Right renal pelvis (tissue), 4 donors: ENCODE results near the gene SLC7A10. TPM values are rescaled to one million over a fixed set of nuclear protein-coding genes. Genes with fewer than 3 reads are reported as not detected.
"Not testable (repeated sequence)": the region's sequence is repeated elsewhere in the genome, so short reads cannot be mapped to it uniquely, and the experiment has no call there.

Experiments used
- DNase-seq, 4 donors: peaks; one replicate each; pipeline ENCODE4 v3.0.0-alpha.2; 2013; ENCODE audit warnings: low read depth in 4 of 4, low spot score in 3 of 4, missing footprints in 1 of 4
- polyA plus RNA-seq, 4 donors: library from polyadenylated mRNA; unstranded; fragments of 120-200 nt; gene quantifications; one replicate each; pipeline ENCODE4 v1.2.1, GENCODE V29; 2013; ENCODE audit not compliant: insufficient read length in 4 of 4

The SLC7A10 gene
- polyA plus RNA-seq, 4 donors = 0.27 to 0.54 (median 0.40) TPM

DNA sequence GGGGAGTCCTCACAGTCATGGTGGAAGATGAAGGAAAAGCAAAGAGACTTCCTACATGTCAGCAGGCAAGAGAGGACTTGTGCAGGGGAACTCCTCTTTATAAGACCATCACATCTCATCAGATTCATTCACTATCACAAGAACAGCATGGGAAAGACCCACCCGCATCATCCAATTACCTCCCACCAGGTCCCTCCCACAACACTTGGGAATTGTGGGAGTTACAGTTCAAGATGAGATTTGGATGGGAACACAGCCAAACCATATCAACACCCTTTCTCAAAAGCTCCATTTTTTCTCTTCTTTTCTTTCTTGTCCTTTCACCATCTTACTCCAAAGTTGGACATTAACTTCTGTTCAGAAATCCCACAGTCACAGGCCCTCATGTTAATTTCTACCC is 36.2 kb downstream of the SLC7A10 start:
- DNase-seq = no peak

DNA sequence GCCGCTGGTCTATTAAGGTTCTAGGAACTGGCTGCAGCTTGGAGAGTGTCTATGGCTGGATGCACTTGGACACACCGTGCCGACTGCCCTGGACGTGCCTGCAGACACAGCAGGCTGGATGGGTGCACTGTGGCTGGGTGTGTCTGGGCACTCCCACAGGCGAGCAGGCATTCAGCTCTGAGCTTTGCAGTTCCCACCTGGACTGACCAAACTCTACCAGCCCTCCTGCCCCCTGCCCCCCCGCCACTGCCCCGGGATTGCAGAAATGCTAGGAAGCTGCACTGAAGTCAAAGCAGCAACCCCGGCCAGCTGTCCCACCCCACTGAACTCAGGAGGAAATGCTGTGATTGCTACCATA is 38.5 kb downstream of the SLC7A10 start:
- DNase-seq = no peak

DNA sequence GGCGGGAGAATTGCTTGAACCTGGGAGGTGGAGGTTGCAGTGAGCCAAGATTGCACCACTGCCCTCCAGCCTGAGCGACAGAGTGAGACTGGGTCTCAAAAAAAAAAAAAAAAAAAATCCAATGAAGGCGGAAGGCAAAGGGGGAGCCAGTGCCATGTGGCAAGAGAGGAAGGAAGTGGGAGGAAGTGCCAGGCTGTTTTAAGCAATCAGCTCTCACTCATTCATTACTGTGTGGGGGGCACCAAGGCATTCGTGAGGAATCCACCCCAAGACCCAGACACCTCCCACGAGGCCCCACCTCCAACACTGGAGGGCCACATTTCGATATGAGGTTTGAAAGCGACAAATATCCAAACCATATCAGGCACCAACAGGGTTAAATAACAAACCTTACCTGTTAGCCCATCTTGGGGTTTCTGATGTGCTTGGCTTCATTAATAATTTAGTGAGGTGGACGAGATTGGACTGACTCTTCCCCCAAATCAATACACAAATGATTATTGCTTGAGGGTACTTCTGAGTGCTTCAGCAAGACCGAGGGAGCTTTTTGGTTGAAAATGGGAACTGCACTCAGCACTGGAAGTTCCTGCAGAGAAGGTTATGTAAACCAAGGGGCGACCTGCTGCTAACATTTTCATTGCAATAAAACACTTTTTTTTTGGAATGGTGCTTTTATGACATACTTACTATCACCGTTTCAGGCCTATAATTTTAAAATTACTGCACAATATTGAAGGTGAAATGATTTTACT is 39.0 kb downstream of the SLC7A10 start:
- DNase-seq = no peak

DNA sequence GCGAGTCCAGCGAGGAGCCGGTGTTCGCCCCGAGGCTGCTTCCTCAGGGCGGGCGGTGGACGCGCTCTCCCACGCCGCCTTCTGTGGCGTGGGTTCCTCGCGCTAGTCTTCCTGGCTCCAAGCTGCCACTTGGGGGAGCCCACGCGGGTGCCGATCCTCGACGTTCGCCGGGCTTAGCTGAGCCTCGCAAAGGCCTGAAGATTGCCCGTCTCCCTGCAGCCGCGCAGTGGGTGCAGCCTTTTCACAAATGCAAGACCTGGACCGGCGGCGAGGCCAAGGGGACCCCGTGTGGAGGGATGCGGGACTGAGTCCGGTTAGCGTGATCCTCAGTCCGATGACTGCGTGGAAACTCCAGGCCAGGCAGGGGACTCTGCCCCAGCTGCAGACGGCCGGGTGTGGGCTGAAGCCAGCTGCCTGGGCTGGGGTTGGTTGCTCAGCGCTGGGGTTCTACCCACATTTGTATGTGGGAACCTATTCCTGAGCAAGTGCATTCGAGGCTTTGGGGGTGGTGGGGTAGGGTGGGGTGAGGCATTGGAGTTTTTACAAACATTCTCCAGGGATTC is 48.2 kb downstream of the SLC7A10 start:
- DNase-seq = no peak

DNA sequence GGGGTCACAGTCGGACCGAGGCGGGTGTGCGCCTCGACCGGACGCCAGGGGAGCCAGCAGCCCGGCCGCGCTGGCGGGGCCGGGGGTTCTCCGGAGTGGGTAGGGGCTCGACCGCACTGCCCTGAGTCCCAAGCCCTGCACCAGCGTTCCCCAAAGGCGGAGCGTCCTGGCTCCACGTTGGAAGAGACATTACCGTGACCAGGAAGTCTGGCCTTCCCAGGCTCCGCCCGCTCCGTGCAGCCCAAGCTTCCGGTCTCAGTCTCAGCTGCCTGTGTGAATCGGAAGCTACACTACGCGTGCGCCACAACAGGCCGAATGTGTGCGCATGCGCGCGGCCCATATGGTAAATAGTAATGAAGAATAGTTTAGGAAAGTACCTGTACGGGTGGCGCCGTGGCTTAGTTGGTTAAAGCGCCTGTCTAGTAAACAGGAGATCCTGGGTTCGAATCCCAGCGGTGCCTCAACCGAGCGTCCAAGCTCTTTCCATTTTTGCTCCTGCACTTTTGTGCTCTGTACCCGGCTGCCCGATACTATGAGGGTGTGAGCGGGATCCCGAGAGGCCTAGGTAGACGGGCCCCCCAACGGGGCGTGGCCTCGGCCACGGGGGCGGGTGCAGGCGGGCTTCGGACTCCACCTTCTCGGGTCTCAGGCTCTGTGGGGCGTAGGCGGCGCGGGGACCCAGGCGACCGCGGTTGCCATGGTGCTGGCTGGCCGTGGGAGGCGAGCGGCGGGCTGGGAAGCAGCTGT is 48.8 kb downstream of the SLC7A10 start:
- DNase-seq = peak; percentile 94 to 99 (median 96)

DNA sequence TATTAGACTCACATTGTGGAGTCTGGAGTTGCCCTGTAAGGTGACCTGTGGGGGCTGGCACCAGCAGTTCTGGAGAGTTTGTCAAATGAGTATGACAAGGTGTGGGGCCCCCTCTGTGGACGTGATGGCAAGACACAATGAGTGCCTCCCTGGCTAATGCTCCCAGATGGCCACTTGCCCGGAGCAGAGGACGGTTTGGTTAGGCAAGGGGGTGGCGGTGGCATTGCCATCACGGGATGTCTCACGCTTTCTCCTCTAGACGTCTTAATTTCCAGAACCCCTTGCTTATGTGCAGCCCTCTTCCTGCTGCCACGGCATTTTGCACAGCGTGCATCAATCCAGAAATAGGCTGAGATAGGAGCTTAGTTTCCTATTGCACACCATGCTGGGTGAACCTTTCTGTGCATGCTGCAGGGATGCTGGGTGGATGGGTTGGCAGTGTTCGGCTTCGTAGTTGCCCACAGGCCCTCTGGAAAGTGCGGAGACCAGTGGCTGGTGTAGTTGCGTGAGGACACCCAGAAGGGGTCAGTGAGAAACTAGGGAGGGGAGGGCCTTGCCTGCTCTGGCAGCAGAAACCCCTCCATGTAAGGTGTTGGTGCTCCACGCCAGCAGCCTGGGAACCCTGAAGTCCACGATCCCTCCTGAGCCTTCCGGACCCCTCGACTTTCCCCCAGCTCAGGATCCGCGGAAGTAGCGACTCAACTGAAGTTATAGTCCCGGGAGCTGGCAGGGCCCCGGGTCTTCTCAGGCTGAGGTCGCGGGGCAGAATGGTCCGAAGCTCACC is 49.6 kb downstream of the SLC7A10 start:
- DNase-seq = no peak

DNA sequence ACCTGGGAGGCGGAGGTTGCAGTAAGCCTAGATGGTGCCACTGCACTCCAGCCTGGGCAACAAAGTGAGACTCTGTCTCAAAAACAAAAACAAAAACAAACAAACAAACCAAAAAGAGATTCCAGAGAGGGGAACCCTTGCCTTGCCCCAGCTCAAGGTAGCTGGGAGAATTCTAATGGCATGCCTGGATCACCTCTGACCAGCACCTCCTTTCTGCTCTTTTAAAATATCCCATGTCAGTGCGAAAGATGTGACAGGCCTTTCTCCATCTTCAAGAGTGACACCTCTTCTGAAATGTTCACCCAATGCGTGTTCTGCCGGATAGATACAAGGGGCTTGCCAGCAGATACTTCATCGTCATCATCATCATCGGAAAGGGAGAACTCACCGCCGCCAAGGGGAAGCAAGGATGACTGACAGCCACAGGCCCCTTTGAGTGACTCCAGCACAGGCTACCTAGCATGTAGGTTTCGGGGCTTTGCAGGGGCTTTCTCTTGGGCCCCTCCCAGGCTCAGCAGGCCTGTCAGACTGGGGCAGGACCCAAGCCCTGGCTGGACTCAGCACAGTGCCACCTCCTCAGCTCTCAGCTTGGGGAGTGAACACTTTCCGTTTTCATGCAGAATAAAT is 50.4 kb downstream of the SLC7A10 start:
- no peak for DNase-seq

DNA sequence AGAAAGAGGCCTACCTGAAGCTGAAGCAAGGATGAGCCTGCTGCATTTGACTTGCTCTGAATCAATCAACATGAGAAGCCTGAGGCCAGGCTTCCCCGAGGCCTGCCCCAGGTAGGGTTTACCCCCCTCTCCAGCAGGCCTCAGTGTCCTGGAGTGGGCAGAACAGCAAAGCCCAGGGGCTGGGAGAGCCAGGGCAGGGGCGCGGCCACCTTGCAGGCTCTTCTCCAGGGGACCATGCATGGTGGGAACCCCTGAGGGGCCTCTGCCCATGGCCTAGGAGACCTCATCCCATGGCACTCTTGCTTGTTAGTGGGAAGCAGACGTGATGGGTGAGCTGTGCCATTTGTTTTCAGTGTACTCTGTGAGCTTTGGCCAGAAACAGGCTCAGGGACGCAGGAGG is 51.5 kb downstream of the SLC7A10 start:
- DNase-seq = no peak

DNA sequence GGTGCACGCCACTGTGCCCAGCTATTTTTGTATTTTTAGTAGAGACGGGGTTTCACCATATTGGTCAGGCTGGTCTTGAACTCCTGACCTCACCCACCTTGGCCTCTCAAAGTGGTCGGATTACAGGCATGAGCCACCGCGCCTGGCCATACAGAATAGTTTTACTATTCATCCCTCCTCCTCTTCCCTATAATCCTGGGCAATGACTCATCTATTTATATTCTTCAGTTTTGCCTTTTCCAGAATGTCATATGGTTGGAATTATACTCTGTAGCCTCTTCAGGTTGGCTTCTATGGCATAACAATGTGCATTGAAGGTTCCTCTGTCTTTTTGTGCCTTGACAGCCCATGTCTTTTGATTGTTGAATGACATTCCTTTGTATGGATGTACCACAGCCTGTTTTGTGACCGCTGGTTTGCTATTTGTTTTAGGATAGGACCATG is 53.7 kb downstream of the SLC7A10 start:
- DNase-seq = no peak

DNA sequence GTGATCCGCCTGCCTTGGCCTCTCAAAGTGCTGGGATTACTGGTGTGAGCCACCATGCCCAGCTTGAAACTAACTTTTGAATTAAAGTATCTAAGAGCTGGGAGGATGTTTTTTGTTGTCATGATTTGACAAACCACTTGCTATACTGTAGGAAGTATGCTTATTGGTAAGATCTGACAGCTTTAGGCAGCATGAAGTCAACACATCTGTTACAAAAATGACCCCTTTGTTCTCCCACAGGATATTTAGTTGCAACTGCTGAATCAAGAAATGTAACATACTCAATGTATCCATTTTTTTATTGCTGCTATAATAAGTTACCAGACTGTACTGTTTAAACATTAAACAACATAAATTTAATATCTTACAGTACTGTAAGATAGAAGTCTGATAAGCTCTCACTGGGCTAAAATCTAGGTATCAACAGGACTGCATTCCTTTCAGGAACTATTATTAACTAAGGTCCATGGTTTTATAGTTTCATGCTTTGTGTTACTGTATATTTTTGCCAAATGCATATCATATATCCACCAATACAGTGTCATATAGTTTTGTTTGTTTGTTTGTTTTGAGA is 54.3 kb downstream of the SLC7A10 start:
- DNase-seq = no peak

DNA sequence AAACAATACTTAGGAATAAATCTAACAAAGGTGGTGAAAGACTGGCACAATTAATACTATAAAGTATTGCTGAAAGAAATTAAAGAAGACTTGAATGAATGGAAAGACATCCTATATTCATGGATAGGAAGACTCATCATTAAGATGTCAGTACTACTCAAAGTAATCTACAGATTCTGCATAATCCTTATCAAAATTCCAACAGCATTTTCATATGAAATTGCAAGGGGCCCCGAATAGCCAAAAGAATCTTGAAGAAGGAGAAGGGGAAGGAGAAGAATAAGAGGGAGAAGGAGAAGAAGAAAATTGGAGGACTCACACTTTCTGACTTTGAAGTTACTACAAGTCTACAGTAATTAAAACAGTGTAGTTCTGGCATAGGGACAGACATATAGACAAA is 57.1 kb downstream of the SLC7A10 start:
- no peak for DNase-seq

DNA sequence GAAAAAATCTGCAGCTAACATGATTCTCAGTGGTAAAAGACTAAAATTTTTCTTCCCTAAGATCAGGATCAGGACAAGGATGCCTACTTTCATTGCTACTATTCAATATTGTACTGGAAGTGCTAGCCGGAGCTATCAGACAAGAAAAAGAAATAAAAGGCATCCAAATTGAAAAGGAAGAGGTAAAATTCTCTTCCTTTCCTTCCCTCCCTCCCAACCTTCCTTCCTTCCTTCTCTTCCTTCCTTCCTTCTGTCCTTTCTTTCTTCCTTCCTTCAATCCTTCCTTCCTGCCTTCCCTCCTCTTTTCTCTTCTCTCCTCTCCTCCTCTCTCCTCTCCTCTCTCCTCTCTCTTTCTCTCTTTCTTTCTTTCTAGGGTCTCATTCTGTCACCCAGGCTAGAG is 58.2 kb downstream of the SLC7A10 start:
- DNase-seq = no peak

DNA sequence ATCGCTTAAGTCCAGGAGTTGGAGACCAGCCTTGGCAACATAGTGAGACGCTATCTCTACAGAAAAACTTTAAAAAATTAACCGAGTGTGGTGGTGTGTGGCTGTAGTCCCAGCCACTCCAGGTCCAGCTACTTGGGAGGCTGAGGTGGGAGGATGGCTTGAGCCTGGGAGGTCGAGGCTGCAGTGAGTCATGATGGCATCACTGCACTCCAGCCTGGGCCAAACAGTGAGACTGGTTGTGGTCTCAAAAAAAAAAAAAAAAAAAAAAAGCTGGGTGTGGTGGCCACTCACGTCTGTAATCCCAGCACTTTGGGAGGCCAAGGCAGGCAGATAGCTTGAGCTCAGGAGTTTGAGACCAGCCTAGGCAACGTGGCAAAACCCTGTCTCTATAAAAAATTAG is 59.6 kb downstream of the SLC7A10 start:
- not testable (repeated sequence) for DNase-seq

DNA sequence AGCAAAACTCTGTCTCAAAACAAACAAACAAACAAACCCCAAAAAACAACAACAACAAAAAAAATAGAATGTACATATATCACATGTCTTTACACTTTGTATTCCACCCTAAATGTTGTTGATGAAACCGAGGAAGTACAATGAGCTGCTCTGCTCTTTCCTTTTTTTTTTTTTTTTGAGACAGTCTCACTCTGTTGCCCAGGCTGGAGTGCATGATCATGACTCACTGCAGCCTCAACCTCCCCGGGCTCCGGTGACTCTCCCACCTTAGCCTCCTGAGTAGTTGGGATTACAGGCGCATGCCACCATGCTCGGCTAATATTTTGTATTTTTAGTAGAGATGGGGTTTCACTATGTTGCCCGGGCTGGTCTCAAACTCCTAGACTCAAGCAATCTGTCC is 62.2 kb downstream of the SLC7A10 start:
- DNase-seq = no peak

DNA sequence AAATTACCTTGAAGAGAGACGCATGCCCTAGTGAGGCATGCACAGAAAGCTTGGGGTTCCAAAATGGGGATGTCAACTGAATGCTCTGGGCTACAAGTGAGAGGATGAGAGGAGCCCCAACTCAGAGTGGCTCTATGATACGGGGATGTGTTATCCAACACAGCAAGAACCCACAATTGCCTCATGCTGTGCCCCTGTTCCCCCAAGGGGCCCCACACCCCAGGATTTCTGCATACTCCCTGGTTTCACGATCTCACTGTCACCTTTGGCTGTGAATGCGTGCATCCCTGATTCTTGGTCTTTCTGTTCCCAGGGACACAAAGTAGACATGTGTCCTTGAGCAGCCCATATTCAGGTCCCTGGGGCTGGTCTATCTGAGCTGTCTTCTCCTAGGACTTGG is 64.4 kb downstream of the SLC7A10 start:
- DNase-seq = no peak

DNA sequence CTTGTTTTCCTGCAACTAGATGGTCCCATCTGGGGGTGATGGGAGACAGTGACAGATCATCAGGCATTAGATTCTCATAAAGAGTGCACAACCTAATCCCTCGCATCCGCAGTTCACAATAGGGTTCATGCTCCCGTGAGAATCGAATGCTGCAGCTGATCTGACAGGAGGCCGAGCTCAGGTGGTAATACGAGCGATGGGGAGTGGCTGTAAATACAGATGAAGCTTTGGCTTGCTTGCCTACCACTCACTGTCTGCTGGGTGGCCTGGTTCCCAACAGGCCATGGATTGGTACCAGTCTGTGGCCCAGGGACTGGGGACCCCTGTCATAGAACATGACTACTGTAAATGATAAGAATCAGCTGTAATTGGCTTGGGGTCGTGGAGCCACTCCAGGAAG is 65.8 kb downstream of the SLC7A10 start:
- DNase-seq = no peak

DNA sequence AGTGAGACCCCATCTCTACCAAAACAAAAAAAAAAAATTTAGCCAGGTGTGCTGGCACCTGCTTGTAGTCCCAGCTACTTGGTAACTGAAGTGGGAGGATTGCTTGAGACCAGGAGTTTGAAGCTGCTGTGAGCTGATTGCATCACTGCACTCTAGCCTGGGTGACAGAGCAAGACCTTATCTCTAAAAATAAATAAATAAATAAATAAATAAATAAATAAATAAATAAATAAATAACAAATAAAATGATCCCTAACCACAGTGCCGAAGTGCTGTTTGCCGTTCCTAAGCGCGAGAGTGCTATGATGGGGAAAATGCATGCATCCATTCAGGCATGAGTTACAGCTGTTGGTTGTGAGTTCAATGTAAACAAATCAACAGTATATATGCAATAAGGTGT is 66.5 kb downstream of the SLC7A10 start:
- DNase-seq = no peak
